A549 (cell line): ENCODE results near the gene PEX26.

ENCODE experiments used
- EP300 ChIP-seq, 2 experiments: fragments of >200 bp; sonication (Bioruptor Twin); formaldehyde crosslinking; IDR thresholded peaks; 2 replicates in 1 of 2; 3 replicates in 1 of 2; pipeline ENCODE4 v1.6.1; 2016 to 2017
- TF ChIP-seq, protein P1 (sequence below): fragments of >200 bp; sonication (Bioruptor Twin); formaldehyde crosslinking; IDR thresholded peaks from 3 replicates; pipeline ENCODE4 v1.5.1; 2016
- TF ChIP-seq, protein P2 (sequence below): fragments of 200-600 bp; sonication (generic); IDR thresholded peaks from 2 replicates; pipeline ENCODE4 v1.6.1; 2016; ENCODE audit warnings: antibody characterized with exemption, mild to moderate bottlenecking, moderate library complexity

DNA sequence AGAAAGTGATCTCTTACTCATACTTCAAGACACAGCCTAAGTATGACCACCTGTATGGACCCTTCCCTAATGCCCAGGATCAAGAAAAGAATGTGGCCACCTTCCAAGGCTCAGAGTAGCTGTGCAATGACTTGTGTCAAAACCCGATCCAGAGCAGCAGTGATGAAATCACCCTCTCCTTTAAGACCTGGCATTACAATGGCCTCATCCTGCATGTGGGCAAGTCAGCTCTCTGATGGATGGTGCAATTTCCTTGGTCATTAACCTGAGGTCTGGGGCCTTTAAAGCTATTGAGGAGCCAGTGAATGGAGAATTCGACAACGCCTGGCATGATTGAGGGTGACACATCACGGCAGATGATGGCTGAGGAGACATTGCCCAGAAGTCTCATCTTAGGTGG lies 23.7 kb downstream of the PEX26 start:
- TF ChIP-seq EP300 (IDR thresholded peaks at IDR 0.05), result no peak
- TF ChIP-seq, protein P1, sequence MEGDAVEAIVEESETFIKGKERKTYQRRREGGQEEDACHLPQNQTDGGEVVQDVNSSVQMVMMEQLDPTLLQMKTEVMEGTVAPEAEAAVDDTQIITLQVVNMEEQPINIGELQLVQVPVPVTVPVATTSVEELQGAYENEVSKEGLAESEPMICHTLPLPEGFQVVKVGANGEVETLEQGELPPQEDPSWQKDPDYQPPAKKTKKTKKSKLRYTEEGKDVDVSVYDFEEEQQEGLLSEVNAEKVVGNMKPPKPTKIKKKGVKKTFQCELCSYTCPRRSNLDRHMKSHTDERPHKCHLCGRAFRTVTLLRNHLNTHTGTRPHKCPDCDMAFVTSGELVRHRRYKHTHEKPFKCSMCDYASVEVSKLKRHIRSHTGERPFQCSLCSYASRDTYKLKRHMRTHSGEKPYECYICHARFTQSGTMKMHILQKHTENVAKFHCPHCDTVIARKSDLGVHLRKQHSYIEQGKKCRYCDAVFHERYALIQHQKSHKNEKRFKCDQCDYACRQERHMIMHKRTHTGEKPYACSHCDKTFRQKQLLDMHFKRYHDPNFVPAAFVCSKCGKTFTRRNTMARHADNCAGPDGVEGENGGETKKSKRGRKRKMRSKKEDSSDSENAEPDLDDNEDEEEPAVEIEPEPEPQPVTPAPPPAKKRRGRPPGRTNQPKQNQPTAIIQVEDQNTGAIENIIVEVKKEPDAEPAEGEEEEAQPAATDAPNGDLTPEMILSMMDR, result no peak
- TF ChIP-seq, protein P2, sequence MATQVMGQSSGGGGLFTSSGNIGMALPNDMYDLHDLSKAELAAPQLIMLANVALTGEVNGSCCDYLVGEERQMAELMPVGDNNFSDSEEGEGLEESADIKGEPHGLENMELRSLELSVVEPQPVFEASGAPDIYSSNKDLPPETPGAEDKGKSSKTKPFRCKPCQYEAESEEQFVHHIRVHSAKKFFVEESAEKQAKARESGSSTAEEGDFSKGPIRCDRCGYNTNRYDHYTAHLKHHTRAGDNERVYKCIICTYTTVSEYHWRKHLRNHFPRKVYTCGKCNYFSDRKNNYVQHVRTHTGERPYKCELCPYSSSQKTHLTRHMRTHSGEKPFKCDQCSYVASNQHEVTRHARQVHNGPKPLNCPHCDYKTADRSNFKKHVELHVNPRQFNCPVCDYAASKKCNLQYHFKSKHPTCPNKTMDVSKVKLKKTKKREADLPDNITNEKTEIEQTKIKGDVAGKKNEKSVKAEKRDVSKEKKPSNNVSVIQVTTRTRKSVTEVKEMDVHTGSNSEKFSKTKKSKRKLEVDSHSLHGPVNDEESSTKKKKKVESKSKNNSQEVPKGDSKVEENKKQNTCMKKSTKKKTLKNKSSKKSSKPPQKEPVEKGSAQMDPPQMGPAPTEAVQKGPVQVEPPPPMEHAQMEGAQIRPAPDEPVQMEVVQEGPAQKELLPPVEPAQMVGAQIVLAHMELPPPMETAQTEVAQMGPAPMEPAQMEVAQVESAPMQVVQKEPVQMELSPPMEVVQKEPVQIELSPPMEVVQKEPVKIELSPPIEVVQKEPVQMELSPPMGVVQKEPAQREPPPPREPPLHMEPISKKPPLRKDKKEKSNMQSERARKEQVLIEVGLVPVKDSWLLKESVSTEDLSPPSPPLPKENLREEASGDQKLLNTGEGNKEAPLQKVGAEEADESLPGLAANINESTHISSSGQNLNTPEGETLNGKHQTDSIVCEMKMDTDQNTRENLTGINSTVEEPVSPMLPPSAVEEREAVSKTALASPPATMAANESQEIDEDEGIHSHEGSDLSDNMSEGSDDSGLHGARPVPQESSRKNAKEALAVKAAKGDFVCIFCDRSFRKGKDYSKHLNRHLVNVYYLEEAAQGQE, result no peak
